K562 (cell line): ENCODE results near the gene CD37. TPM values are rescaled to one million over a fixed set of nuclear protein-coding genes. Genes with fewer than 3 reads are reported as not detected.

Experiments used
- ATAC-seq: fragments of 200-7000 bp; cut with Tn5 transposase; 3 replicates; pipeline ENCODE4 v1.9.1; 2020; ENCODE audit warnings: moderate library complexity
- BruUV-seq: library from RNA; stranded (reverse); fragments of 400-500 nt; replicated peaks from 2 replicates; lab custom pipeline; 2021; lab: Mats Ljungman, UMichigan
- CTCF ChIA-PET: fragments of 300-600 bp; formaldehyde crosslinking; extraction: SDS; loops from one replicate; lab custom pipeline; 2021; ENCODE audit warnings: low intra/inter-chr PET ratio; lab: Yijun Ruan, JAX
- POLR2A ChIA-PET: fragments of 300-600, 350-650 bp; sonication (Branson Sonifier 250); formaldehyde crosslinking; extraction: SDS; loops from one replicate; lab custom pipeline; 2021; ENCODE audit warnings: antibody characterized with exemption, inconsistent platforms; lab: Yijun Ruan, JAX
- DNase-seq, 4 experiments: peaks; one replicate each; pipeline versions ENCODE4 v3.0.0 to v3.0.0-alpha.2; 2011 to 2018; ENCODE audit warnings: low spot score in 3 of 4, mixed read lengths in 3 of 4; ENCODE audit errors: extremely low read depth in 1 of 4
- FAIRE-seq: peaks from 2 replicates; lab custom pipeline; 2011; peaks lifted over from hg19 to GRCh38; lab: Jason Lieb, UNC
- H2AFZ ChIP-seq: 2 replicates; pipeline ENCODE4 v1.6.0; 2011; ENCODE audit warnings: low read depth, low read length, control low read depth, inconsistent platforms
- H3K27ac ChIP-seq: fragments of 200-600 bp; 3 replicates; pipeline ENCODE4 v1.8.0; 2011; ENCODE audit warnings: low read depth, mild to moderate bottlenecking, control low read depth, inconsistent platforms, low read length, moderate library complexity, mixed read lengths; ENCODE audit errors: extremely low read depth
- H3K27me3 ChIP-seq, 2 experiments: fragments of 300-600 bp in 1 of 2; 2 replicates in 1 of 2; 3 replicates in 1 of 2; pipeline versions ENCODE4 v1.6.0 to v1.8.0; 2011; ENCODE audit warnings: inconsistent platforms in 2 of 2, low read length in 2 of 2, mild to moderate bottlenecking in 1 of 2, mixed read lengths in 1 of 2, moderate library complexity in 1 of 2; ENCODE audit not compliant: control insufficient read depth in 2 of 2, insufficient read depth in 2 of 2
- H3K36me3 ChIP-seq: fragments of 300-600 bp; 3 replicates; pipeline ENCODE4 v1.8.0; 2011; ENCODE audit warnings: mild to moderate bottlenecking, low read length, inconsistent platforms; ENCODE audit not compliant: control insufficient read depth, insufficient read depth
- H3K4me1 ChIP-seq, 2 experiments: fragments of 200-600 bp in 1 of 2; replicated peaks in 1 of 2; 2 replicates in 1 of 2; 3 replicates in 1 of 2; pipeline versions ENCODE4 v1.5.1 to v1.8.0; 2011; ENCODE audit warnings: inconsistent platforms in 2 of 2, low read length in 2 of 2, mild to moderate bottlenecking in 1 of 2, mixed read lengths in 1 of 2, moderate library complexity in 1 of 2; ENCODE audit not compliant: control insufficient read depth in 2 of 2, insufficient read depth in 2 of 2
- H3K4me2 ChIP-seq: 2 replicates; pipeline ENCODE4 v1.6.1; 2011; ENCODE audit warnings: low read length, control low read depth, inconsistent platforms, mixed read lengths; ENCODE audit not compliant: insufficient read depth
- H3K4me3 ChIP-seq: fragments of 200-600 bp; sonication (generic), shearing (Covaris generic); 2 replicates; pipeline ENCODE4 v1.5.1; 2016; ENCODE audit warnings: control low read depth, inconsistent platforms
- H3K79me2 ChIP-seq: fragments of 200-600 bp; 3 replicates; pipeline ENCODE4 v1.8.0; 2011; ENCODE audit warnings: low read length, inconsistent platforms; ENCODE audit not compliant: control insufficient read depth, insufficient read depth
- H3K9ac ChIP-seq, 2 experiments: 2 replicates each; pipeline versions ENCODE4 v1.6.0 to v1.6.1; 2011; ENCODE audit warnings: low read depth in 2 of 2, low read length in 2 of 2, control low read depth in 1 of 2, inconsistent platforms in 1 of 2, mild to moderate bottlenecking in 1 of 2, mixed read lengths in 1 of 2; ENCODE audit not compliant: insufficient read depth in 1 of 2
- H3K9me1 ChIP-seq: one replicate; pipeline ENCODE4 v1.6.0; 2011; ENCODE audit warnings: inconsistent platforms, mild to moderate bottlenecking, low read length, moderate library complexity; ENCODE audit not compliant: control insufficient read depth, insufficient read depth
- H3K9me3 ChIP-seq: replicated peaks from 2 replicates; pipeline ENCODE4 v1.5.1; 2011; ENCODE audit warnings: low read depth, low read length, inconsistent platforms; ENCODE audit not compliant: control insufficient read depth, insufficient read depth
- H4K20me1 ChIP-seq: replicated peaks from 2 replicates; pipeline ENCODE4 v1.6.1; 2011; ENCODE audit warnings: low read length, inconsistent platforms, mixed read lengths; ENCODE audit not compliant: control insufficient read depth, insufficient read depth
- BRCA1 ChIP-seq, 2 experiments: fragments of 450-650 bp in 1 of 2; sonication (generic) in 1 of 2; formaldehyde crosslinking in 1 of 2; IDR thresholded peaks; 2 replicates each; pipeline versions ENCODE4 v1.5.0 to v1.6.1; 2017 to 2020; ENCODE audit warnings: mild to moderate bottlenecking in 1 of 2, missing genetic modification reagents in 1 of 2
- CBFA2T2 ChIP-seq: fragments of 450-650 bp; conservative IDR thresholded peaks from 2 replicates; pipeline ENCODE4 v1.6.1; 2017; ENCODE audit warnings: mild to moderate bottlenecking
- CCAR2 ChIP-seq: fragments of 200-400 bp; formaldehyde crosslinking; IDR thresholded peaks from 2 replicates; pipeline ENCODE4 v1.6.1; 2017; ENCODE audit warnings: mild to moderate bottlenecking, low read depth, low read length
- CHD1 ChIP-seq: fragments of 200-600 bp; sonication (generic); IDR thresholded peaks from one replicate; pipeline ENCODE4 v1.6.1; 2012; ENCODE audit warnings: mild to moderate bottlenecking, moderate library complexity, low read length, inconsistent platforms
- CREB1 ChIP-seq, 2 experiments: sonication (generic) in 1 of 2; formaldehyde crosslinking in 1 of 2; IDR thresholded peaks; 2 replicates each; pipeline versions ENCODE4 v1.6.1 to v1.8.0; 2012 to 2022; ENCODE audit warnings: inconsistent platforms in 1 of 2, mild to moderate bottlenecking in 1 of 2, missing genetic modification reagents in 1 of 2, moderate library complexity in 1 of 2
- DPF2 ChIP-seq: fragments of 450-650 bp; IDR thresholded peaks from 2 replicates; pipeline ENCODE4 v1.6.1; 2016
- FOXJ2 ChIP-seq: fragments of 200-800 bp; sonication (Bioruptor generic); IDR thresholded peaks from 2 replicates; pipeline ENCODE4 v1.6.1; 2016; ENCODE audit warnings: missing genetic modification characterization, missing compliant biosample characterization
- HDAC1 ChIP-seq, 2 experiments: fragments of 450-650 bp; IDR thresholded peaks; 2 replicates each; pipeline ENCODE4 v1.6.1; 2016 to 2017; ENCODE audit warnings: inconsistent platforms in 1 of 2, mild to moderate bottlenecking in 1 of 2, moderate library complexity in 1 of 2
- HEY1 ChIP-seq: fragments of 250-450 bp; sonication (Bioruptor Pico); IDR thresholded peaks from 2 replicates; pipeline ENCODE4 v1.5.0; 2020; ENCODE audit warnings: mild to moderate bottlenecking, moderate library complexity, borderline replicate concordance
- NFYB ChIP-seq: IDR thresholded peaks from 2 replicates; pipeline ENCODE4 v1.6.1; 2011; ENCODE audit warnings: mild to moderate bottlenecking, moderate library complexity; ENCODE audit not compliant: insufficient read length; ENCODE audit errors: extremely low read depth
- NR1H2 ChIP-seq: sonication (generic); formaldehyde crosslinking; IDR thresholded peaks from 2 replicates; pipeline ENCODE4 v1.4.0; 2020; ENCODE audit warnings: mild to moderate bottlenecking, missing genetic modification reagents
- PRPF4 ChIP-seq: fragments of 200-400 bp; formaldehyde crosslinking; IDR thresholded peaks from one replicate; pipeline ENCODE4 v1.6.1; 2017; ENCODE audit warnings: low read length, low read depth, mild to moderate bottlenecking; ENCODE audit not compliant: insufficient read depth, poor library complexity, severe bottlenecking
- RBM14 ChIP-seq: fragments of 200-400 bp; formaldehyde crosslinking; IDR thresholded peaks from 2 replicates; pipeline ENCODE4 v1.6.1; 2018; ENCODE audit warnings: low read depth, mild to moderate bottlenecking, low read length, moderate library complexity, borderline replicate concordance; ENCODE audit not compliant: insufficient read depth
- SP1 ChIP-seq: sonication (generic); formaldehyde crosslinking; IDR thresholded peaks from 2 replicates; pipeline ENCODE4 v1.8.1; 2022; ENCODE audit warnings: mild to moderate bottlenecking, missing genetic modification reagents
- SP2 ChIP-seq: IDR thresholded peaks from 2 replicates; pipeline ENCODE4 v1.6.1; 2011; ENCODE audit warnings: mild to moderate bottlenecking, low read depth, low read length, moderate library complexity; ENCODE audit not compliant: poor library complexity, severe bottlenecking; ENCODE audit errors: extremely low read depth
- SRSF3 ChIP-seq: fragments of 200-400 bp; formaldehyde crosslinking; IDR thresholded peaks from 2 replicates; pipeline ENCODE4 v1.6.1; 2016; ENCODE audit warnings: mild to moderate bottlenecking, low read length, moderate library complexity; ENCODE audit not compliant: insufficient read depth
- YY1 ChIP-seq, 3 experiments: IDR thresholded peaks; 2 replicates each; pipeline ENCODE4 v1.6.1; 2011; ENCODE audit warnings: low read length in 2 of 3, mild to moderate bottlenecking in 2 of 3, moderate library complexity in 2 of 3, borderline replicate concordance in 1 of 3, control low read depth in 1 of 3, low read depth in 1 of 3; ENCODE audit not compliant: insufficient read depth in 3 of 3, insufficient replicate concordance in 2 of 3, control insufficient read depth in 1 of 3, insufficient read length in 1 of 3; ENCODE audit errors: extremely low read depth in 1 of 3
- WGBS: fragments of 100-300 bp; shearing (Covaris generic); methylation state at CpG from one replicate; pipeline ENCODE4 v1.1.6; 2016; ENCODE audit warnings: low coverage, mixed read lengths; ENCODE audit not compliant: insufficient coverage; ENCODE audit errors: missing lambda C conversion rate; 5-methylcytosine and 5-hydroxymethylcytosine counted together
- in situ Hi-C: fragments of 300-500 bp; cut with MboI; formaldehyde crosslinking; loops from 4 replicates; pipeline ENCODE4 v1.15.0; 2018; ENCODE audit warnings: inconsistent platforms, mixed read lengths
- intact Hi-C: fragments of 100-400 bp; cut with micrococcal nuclease; formaldehyde crosslinking; loops from 2 replicates; pipeline ENCODE4 v1.14.2; 2022
- polyA plus RNA-seq, 8 experiments: library from polyadenylated mRNA; depleted of rRNA in 4 of 8; stranded (reverse) in 5 of 8; unstranded in 3 of 8; fragments of >200 nt; fragmentation: Nextera tagmentation in 2 of 8; fragmentation: Illumina TruSeq in 1 of 8; extraction: Ambion mirVana in 2 of 8; extraction: Trizol in 1 of 8; gene quantifications; 2 replicates each; pipeline versions ENCODE4 v1.2.1 to v1.2.3, GENCODE V29; 2011 to 2014; ENCODE audit warnings: inconsistent platforms in 1 of 8, missing spikeins in 1 of 8
- total RNA-seq, 7 experiments: library from RNA; depleted of rRNA in 6 of 7; stranded (reverse); fragments of >200 nt in 6 of 7; fragmentation: Illumina TruSeq in 2 of 7; extraction: Trizol in 2 of 7; gene quantifications; 2 replicates each; pipeline versions ENCODE4 v1.2.1 to v1.2.3, GENCODE V29; 2011 to 2021; ENCODE audit warnings: low replicate concordance in 1 of 7
- TF ChIP-seq, protein P1 (sequence below): fragments of 450-650 bp; IDR thresholded peaks from 2 replicates; pipeline ENCODE4 v1.6.1; 2017; ENCODE audit warnings: antibody characterized with exemption, mild to moderate bottlenecking

The CD37 gene
- total and polyA plus RNA-seq, 9 of the 15 experiments (the other 6 are each of a cell fraction or from before 2014, with no cell fraction given), result 2.5 to 19.0 (median 7.4) TPM

DNA sequence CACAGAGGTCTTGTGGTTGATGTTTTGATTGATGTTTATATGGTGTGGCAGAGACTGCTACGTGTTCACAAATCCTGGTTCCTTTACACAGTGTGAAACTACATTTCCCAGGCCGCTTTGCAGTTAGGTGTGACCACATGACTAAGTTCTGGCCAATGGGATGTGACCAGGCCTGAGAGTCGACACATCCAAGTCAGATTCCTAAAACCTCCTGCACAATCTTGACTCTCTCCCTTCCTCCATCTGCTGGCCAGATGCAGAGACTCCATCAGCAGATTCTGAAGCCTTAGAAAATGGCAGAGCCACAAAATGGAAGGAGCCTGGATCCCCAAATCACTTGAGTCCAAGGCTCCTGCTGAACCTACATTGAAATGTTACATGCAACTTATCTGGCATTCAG lies 12.6 kb downstream of the CD37 start:
- Histone ChIP-seq H3K36me3 (peaks cover 44% of the 10 kb centered on the region; the same call in 2 of the 3 replicates), H3K4me3 (no peak overlapping the region), H3K9me1 (no peaks in the 10 kb centered on the region), H2AFZ (peak overlapping the region; percentile 64), H3K4me1 (peaks cover 0 to 5% of the 10 kb centered on the region in 2 experiments; a peak in 3 of 5 replicates), H4K20me1 (no peaks in the 10 kb centered on the region), H3K27ac (no peak overlapping the region), H3K79me2 (no peaks in the 10 kb centered on the region), H3K4me2 (no peak overlapping the region), H3K9me3 (no peaks in the 10 kb centered on the region), H3K27me3 (no peaks in the 10 kb centered on the region), H3K9ac (no peak overlapping the region)
- 23% methylated on average over 3 of the region's 3 CpGs for WGBS
- DNase-seq (peak; percentile 67 to 77 (median 72)), ATAC-seq (peak; percentile 100), FAIRE-seq (peak; percentile 99)
- intact Hi-C loops (no loop called here), in situ Hi-C loops (no loop called here)
- BruUV-seq, result no TSS peak
- ChIA-PET CTCF (no interaction called here), POLR2A (interaction anchor here (0.5 to 0.9 kb wide), 3 partner anchors 23 to 183 kb away, joined by 3 read pairs; no protein-coding TSS in a partner anchor)
- no peak for TF ChIP-seq CHD1
- 0 out of 2 replicates have a peak, but pooled peaks have one; percentile 7 for TF ChIP-seq CBFA2T2
- no peak for TF ChIP-seq FOXJ2
- peak; percentile 37 to 93 (median 74) for TF ChIP-seq YY1 (IDR thresholded peaks at IDR 0.05; ENCODE audit: borderline replicate concordance in 1 of 3, control insufficient read depth in 1 of 3, extremely low read depth in 1 of 3, insufficient read depth in 3 of 3, insufficient read length in 1 of 3, insufficient replicate concordance in 2 of 3, low read depth in 1 of 3, low read length in 2 of 3)
- TF ChIP-seq SRSF3, result no peak
- TF ChIP-seq PRPF4, result no peak
- TF ChIP-seq CREB1 (IDR thresholded peaks at IDR 0.05), result no peak
- 0 out of 2 replicates have a peak, but pooled peaks have one; percentile 37 for TF ChIP-seq CREB1 (CRISPR knock-in tag; IDR thresholded peaks at IDR 0.05)
- no peak for TF ChIP-seq HDAC1 (IDR thresholded peaks at IDR 0.05)
- no peak for TF ChIP-seq NR1H2 (CRISPR knock-in tag)
- TF ChIP-seq BRCA1 (IDR thresholded peaks at IDR 0.05), result no peak
- TF ChIP-seq BRCA1 (CRISPR knock-in tag; IDR thresholded peaks at IDR 0.05), result no peak
- no peak for TF ChIP-seq DPF2
- TF ChIP-seq, protein P1, sequence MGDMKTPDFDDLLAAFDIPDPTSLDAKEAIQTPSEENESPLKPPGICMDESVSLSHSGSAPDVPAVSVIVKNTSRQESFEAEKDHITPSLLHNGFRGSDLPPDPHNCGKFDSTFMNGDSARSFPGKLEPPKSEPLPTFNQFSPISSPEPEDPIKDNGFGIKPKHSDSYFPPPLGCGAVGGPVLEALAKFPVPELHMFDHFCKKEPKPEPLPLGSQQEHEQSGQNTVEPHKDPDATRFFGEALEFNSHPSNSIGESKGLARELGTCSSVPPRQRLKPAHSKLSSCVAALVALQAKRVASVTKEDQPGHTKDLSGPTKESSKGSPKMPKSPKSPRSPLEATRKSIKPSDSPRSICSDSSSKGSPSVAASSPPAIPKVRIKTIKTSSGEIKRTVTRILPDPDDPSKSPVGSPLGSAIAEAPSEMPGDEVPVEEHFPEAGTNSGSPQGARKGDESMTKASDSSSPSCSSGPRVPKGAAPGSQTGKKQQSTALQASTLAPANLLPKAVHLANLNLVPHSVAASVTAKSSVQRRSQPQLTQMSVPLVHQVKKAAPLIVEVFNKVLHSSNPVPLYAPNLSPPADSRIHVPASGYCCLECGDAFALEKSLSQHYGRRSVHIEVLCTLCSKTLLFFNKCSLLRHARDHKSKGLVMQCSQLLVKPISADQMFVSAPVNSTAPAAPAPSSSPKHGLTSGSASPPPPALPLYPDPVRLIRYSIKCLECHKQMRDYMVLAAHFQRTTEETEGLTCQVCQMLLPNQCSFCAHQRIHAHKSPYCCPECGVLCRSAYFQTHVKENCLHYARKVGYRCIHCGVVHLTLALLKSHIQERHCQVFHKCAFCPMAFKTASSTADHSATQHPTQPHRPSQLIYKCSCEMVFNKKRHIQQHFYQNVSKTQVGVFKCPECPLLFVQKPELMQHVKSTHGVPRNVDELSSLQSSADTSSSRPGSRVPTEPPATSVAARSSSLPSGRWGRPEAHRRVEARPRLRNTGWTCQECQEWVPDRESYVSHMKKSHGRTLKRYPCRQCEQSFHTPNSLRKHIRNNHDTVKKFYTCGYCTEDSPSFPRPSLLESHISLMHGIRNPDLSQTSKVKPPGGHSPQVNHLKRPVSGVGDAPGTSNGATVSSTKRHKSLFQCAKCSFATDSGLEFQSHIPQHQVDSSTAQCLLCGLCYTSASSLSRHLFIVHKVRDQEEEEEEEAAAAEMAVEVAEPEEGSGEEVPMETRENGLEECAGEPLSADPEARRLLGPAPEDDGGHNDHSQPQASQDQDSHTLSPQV, result 0 out of 2 replicates have a peak, but pooled peaks have one; percentile 38
- no peak for TF ChIP-seq RBM14
- no peak for TF ChIP-seq HEY1
- TF ChIP-seq SP1 (CRISPR knock-in tag), result no peak
- no peak for TF ChIP-seq CCAR2
- TF ChIP-seq SP2, result no peak
- TF ChIP-seq NFYB, result peak; percentile 76
